Stimulated activated CD8-positive, alpha-beta memory T cell treated with anti-CD3 and anti-CD28 coated beads, Interleukin-4, amount 100 ng/mL, for 1 hour (primary cell): ENCODE results near the gene TEX19.
"Not testable (repeated sequence)": the region's sequence is repeated elsewhere in the genome, so short reads cannot be mapped to it uniquely, and the experiment has no call there.

Source experiments
- DNase-seq, 2 donors: peaks; one replicate each; pipeline ENCODE4 v3.0.0-alpha.2; 2020; ENCODE audit warnings: low read depth in 2 of 2, low spot score in 1 of 2

The TEX19 gene

DNA sequence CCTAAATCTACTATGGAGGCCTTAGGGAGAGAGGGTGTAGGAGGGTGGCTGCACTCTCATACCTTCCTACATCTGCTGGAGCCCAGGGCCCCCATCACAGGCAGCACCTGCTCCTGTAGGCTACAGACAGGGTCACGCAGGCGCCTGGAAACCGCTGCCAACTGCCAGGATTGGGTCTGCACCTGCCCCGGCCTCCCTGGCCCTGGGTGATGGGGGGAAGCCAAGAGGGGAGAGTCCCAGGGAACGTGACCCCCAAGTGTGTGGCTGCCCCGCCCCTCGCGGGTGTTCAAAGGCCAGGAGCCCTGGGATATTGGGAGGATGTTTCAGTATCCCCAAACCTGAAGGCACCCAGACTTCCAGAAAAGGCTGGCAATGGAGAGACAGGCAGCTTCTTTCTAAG is 5.6 kb upstream of the TEX19 start:
- DNase-seq: no peak

DNA sequence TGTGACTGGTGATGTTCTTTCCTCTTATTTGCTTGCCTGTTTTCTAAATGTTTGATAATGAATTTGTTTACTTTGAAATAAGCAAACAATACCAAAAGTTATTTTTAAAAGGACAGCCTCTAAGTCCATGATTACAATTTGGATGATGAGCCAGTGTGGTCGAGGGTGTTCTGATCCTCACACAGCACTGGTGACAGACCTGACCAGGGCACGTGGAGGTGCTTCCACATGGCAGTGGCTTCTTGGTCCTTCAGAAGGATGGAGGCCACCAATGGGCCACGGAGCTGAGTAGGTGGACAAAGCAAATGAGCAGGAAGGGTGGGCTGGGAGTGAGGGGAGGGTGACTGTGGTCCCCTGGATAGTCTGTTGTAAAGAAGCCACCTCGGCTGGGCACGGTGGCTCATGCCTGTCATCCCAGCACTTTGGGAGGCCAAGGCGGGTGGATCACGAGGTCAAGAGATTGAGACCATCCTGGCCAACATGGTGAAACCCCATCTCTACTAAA is 4.2 kb upstream of the TEX19 start:
- no peak for DNase-seq

- DNase-seq: no peak
These were observed 3.1 kb upstream of the TEX19 start for GRCh38 chr17:82355770-82356427.

DNA sequence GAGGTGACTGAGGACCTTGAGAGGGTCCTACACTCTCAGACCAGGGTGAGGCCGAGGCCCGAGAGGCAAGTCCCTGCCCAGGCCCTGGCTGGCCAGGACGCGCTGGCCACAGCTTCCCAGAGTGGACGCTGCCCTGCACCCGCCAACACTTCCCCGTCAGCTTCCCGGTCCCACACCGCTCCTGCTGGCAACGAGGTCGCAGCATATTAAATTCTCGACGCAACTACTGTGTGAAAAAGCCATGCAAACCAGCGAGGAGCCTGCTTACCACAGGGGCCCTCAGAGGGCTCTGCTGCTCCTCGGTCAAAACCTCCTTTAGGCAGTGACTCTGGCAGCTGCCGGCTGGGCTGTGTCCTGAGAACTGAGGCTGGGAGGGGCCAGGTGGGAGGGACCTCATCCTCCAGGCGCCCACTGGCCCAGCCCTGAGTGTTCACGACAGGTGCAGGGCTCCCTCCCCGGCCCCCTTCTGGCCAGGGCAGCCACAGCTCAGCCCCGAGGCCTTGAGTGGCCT is 2.1 kb upstream of the TEX19 start:
- DNase-seq: no peak

GRCh38 chr17:82357394-82357793 is 1.7 kb upstream of the TEX19 start:
- DNase-seq: no peak

DNA sequence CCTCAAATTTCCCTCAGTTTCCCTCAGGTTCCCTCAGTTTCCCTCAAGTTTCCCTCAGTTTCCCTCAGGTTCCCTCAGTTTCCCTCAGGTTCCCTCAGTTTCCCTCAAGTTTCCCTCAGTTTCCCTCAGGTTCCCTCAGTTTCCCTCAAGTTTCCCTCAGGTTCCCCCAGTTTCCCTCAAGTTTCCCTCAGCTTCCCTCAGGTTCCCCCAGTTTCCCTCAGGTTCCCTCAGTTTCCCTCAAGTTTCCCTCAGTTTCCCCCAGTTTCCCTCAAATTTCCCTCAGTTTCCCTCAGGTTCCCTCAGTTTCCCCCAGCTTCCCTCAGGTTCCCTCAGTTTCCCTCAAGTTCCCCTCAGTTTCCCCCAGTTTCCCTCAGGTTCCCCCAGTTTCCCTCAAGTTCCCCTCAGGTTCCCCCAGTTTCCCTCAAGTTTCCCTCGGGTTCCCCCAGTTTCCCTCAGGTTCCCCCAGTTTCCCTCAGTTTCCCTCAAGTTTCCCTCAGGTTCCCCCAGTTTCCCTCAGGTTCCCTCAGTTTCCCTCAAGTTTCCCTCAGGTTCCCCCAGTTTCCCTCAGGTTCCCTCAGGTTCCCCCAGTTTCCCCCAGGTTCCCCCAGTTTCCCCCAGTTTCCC is 516 bp downstream of the TEX19 start:
- not testable (repeated sequence) for DNase-seq

DNA sequence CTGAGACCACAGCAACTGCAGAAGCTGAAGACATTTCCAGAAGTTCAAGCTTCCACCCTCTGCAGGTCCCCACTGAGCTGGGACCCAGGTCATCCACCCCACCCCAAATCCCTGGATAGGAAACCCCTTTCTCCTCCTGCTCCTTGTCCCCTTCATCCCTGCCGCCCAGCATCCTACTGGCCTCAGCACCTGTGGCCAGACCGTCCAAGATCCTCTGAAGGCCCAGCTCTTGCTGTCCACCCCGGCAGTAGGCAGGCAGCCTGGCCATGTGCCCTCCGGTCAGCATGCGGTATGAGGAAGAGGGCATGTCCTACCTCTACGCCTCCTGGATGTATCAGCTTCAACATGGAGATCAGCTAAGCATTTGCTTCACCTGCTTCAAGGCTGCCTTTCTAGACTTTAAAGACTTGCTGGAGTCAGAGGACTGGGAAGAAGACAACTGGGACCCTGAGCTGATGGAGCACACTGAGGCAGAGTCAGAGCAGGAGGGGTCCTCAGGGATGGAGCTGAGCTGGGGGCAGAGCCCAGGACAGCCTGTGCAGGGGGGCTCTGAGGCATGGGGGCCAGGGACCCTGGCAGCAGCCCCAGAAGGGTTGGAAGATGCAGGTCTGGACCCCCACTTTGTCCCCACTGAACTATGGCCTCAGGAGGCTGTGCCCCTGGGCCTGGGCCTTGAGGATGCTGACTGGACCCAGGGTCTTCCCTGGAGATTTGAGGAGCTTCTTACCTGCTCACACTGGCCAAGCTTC is 3.0 kb downstream of the TEX19 start:
- DNase-seq: no peak

- no peak for DNase-seq
These were observed 6.7 kb downstream of the TEX19 start for GRCh38 chr17:82365606-82366295.

DNA sequence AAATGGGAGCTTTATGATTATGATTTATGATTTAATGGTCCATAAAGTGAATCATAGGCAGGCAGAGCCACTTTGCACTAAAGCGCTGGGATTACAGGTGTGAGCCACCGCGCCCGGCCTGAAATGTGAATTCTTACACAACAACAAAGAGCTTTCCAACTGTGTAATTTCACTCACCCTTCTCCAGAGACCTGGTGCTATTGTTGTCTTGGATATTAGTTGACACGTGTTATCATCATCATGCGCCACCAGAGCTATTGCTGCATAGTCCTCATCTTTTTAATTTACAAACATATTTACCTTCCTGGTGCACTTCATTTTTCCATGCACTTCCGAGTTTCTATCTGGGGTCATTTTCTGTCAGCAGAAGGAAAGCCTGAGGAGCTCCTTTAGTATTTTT is 7.7 kb downstream of the TEX19 start:
- DNase-seq: no peak

DNA sequence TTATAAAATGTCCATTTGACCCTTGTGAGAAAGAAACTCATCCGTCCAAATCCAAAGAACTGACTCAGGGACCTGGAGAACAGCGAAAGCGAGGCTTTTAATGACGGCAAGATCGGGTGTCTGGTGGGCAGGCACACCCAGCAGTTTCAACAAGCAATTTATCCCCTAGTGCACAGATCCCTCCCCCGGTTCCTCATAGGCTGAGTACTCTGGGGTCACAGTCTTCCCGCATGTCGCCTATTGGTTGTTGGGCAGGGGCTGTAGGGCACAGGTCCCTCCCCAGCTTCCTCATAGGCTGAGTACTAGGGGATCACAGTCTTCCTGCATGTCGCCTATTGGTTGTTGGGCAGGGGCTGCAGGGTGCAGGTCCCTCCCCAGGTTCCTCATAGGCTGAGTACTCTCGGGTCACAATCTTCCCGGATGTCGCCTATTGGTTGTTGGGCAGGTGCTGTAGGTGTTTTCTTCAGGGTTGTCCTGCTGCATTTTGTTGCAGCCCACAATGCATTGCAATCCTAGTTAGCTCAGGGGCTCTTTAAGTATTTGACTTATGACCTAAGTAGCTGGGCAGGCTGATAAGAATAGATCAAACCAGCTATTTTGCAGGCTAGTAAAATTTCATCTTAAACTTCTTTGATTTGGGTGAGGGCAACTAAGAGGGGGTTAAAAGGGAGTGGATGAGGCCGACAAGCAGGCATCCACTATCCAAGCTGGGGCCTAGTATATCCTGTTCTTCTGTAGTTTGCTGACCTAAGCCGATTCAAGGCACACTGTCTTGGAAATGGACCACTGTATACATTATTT is 8.9 kb downstream of the TEX19 start:
- no peak for DNase-seq

DNA sequence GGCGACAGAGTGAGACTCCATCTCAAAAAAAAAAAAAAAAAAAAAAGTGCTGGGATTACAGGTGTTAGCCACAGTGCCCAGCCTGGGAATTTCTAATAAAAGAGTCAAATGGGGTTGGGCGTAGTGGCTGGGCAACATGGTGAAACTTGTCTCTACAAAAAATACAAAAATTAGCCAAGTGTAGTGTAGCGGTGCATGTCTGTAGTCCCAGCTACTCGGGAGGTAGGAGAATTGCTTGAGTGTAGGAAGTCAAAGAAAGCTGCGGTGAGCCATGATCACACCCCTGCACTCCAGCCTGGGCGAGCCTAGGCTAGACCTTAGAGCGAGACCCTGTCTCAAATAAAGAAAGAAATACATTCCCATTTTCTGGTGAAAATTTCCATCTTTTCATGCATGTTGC is 10.2 kb downstream of the TEX19 start:
- no peak for DNase-seq

- DNase-seq: no peak
These were observed 11.7 kb downstream of the TEX19 start for GRCh38 chr17:82370471-82371332.

DNA sequence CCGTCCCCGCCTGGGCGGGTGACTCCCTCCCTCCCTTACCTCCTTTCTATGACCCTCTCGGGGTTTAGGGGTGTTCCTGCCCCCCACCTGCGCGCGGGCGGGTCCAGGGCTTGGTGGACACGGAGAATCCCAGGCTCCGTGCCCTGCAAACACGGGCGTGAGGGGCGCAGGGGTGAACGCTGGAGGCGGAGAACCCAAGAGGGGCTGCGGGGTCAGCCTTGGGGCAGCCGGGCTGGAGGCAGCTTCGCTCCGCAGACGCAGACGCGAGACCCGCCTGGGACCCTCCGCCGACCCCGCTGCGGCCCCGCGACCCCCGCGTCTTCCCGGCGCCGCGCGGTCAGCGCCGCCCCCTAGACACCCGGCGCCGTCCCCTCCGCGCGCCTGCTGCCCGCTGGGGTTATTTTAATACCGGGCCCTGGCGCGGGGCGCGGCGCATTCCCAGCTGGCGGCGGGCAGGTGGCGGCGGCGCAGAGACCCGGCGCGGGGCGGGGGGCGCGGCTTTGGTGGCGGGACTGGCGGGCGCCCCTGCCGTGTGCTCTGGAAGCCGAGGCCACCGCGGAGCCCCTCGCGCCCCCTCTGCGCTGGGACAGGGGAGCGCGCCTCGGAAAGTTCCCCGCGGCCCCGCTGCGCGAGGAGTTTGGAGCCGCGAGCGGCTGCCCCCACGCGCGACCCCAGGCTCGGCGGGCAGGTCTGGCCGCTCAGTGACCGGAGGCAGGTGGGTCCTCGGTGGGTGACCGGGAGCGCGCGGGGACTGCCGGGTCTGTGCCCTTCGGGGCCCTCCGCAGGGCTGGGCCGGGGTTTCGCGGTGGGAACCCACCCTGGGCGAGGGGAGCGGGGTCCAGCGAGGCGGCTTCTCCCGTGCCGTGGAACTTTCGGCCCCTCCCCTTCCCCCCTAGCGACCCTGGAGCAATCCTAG is 12.5 kb downstream of the TEX19 start, which contains the start of gene UTS2R:
TSS of gene UTS2R (plus strand) at position 433 of the 916 bp plus-strand sequence. CDS start 2,560 bp downstream, outside the sequence.
- no peak for DNase-seq

- DNase-seq: no peak
These were observed 13.4 kb downstream of the TEX19 start for GRCh38 chr17:82372249-82373071.

- not testable (repeated sequence) for DNase-seq
These were observed 14.0 kb downstream of the TEX19 start for GRCh38 chr17:82373072-82373452.

- no peak for DNase-seq
These were observed 14.9 kb downstream of the TEX19 start for GRCh38 chr17:82373731-82374625.
